GM12878 (cell line): ENCODE data around the gene ORAI1. TPM values are rescaled to one million over a fixed set of nuclear protein-coding genes. Genes with fewer than 3 reads are reported as not detected.

ENCODE experiments used
- BMI1 ChIP-seq: fragments of 450-650 bp; IDR thresholded peaks from 2 replicates; pipeline ENCODE4 v1.6.1; 2016; ENCODE audit warnings: mild to moderate bottlenecking, moderate library complexity, borderline replicate concordance
- CBFB ChIP-seq: IDR thresholded peaks from 2 replicates; pipeline ENCODE4 v1.6.1; 2016; ENCODE audit warnings: antibody characterized with exemption, low read depth
- CBX5 ChIP-seq: sonication (generic); IDR thresholded peaks from 2 replicates; pipeline ENCODE4 v1.6.1; 2016; ENCODE audit warnings: low read depth, moderate library complexity, mild to moderate bottlenecking, inconsistent platforms
- EGR1 ChIP-seq, 2 experiments: IDR thresholded peaks; 1 replicate in 1 of 2; 2 replicates in 1 of 2; pipeline ENCODE4 v1.6.1; 2011 to 2012; ENCODE audit warnings: low read depth in 2 of 2, low read length in 2 of 2, borderline replicate concordance in 1 of 2, mild to moderate bottlenecking in 1 of 2, moderate library complexity in 1 of 2
- ETV6 ChIP-seq, 2 experiments: fragments of 450-650 bp in 1 of 2; IDR thresholded peaks in 1 of 2; conservative IDR thresholded peaks in 1 of 2; 2 replicates each; pipeline ENCODE4 v1.6.1; 2014; ENCODE audit warnings: antibody characterized with exemption in 1 of 2, borderline replicate concordance in 1 of 2, low read depth in 1 of 2, mild to moderate bottlenecking in 1 of 2, moderate library complexity in 1 of 2
- KAT2A ChIP-seq: conservative IDR thresholded peaks from 2 replicates; pipeline ENCODE4 v1.6.1; 2011; ENCODE audit warnings: low read depth, low read length; ENCODE audit not compliant: control insufficient read depth
- KDM1A ChIP-seq: fragments of 200-600 bp; sonication (generic); IDR thresholded peaks from 2 replicates; pipeline ENCODE4 v1.6.1; 2016; ENCODE audit warnings: borderline replicate concordance
- KLF5 ChIP-seq: fragments of 450-650 bp; IDR thresholded peaks from 2 replicates; pipeline ENCODE4 v1.6.1; 2014; ENCODE audit warnings: mild to moderate bottlenecking; ENCODE audit not compliant: partially characterized antibody
- MTA2 ChIP-seq: fragments of 450-650 bp; IDR thresholded peaks from 2 replicates; pipeline ENCODE4 v1.6.1; 2016; ENCODE audit warnings: low read depth, mild to moderate bottlenecking, moderate library complexity
- MYC ChIP-seq: IDR thresholded peaks from 2 replicates; pipeline ENCODE4 v1.6.1; 2011; ENCODE audit warnings: mild to moderate bottlenecking, low read length, moderate library complexity, inconsistent platforms; ENCODE audit not compliant: insufficient read depth, insufficient replicate concordance, insufficient read length, severe bottlenecking
- NFYA ChIP-seq: IDR thresholded peaks from 2 replicates; pipeline ENCODE4 v1.6.1; 2011; ENCODE audit warnings: low read depth, mild to moderate bottlenecking, low read length, improper control_type of control experiment, borderline replicate concordance
- PAX5 ChIP-seq: IDR thresholded peaks from 2 replicates; pipeline ENCODE4 v1.6.1; 2011; ENCODE audit warnings: low read depth, low read length, borderline replicate concordance
- POU2F2 ChIP-seq: IDR thresholded peaks from 3 replicates; pipeline ENCODE4 v1.6.1; 2011; ENCODE audit warnings: low read depth, mild to moderate bottlenecking, low read length, borderline replicate concordance
- RBBP5 ChIP-seq: fragments of 200-600 bp; sonication (generic); conservative IDR thresholded peaks from 2 replicates; pipeline ENCODE4 v1.6.1; 2016
- SIX5 ChIP-seq: IDR thresholded peaks from 2 replicates; pipeline ENCODE4 v1.6.1; 2011; ENCODE audit warnings: mild to moderate bottlenecking, low read depth, low read length, moderate library complexity; ENCODE audit not compliant: severe bottlenecking
- SREBF1 ChIP-seq: IDR thresholded peaks from 2 replicates; pipeline ENCODE4 v1.6.1; 2012; ENCODE audit warnings: mild to moderate bottlenecking, low read length
- SREBF2 ChIP-seq: IDR thresholded peaks from 2 replicates; pipeline ENCODE4 v1.6.1; 2012; ENCODE audit warnings: mild to moderate bottlenecking, low read length
- STAT3 ChIP-seq: IDR thresholded peaks from 2 replicates; pipeline ENCODE4 v1.6.1; 2011; ENCODE audit warnings: low read depth, low read length, improper control_type of control experiment
- TCF3 ChIP-seq: IDR thresholded peaks from 2 replicates; pipeline ENCODE4 v1.6.1; 2012; ENCODE audit warnings: low read depth, mild to moderate bottlenecking, low read length, borderline replicate concordance; ENCODE audit not compliant: insufficient read depth
- YBX1 ChIP-seq: fragments of 450-650 bp; IDR thresholded peaks from 2 replicates; pipeline ENCODE4 v1.6.1; 2016; ENCODE audit warnings: antibody characterized with exemption
- ZNF207 ChIP-seq: fragments of 450-650 bp; IDR thresholded peaks from 2 replicates; pipeline ENCODE4 v1.6.1; 2014; ENCODE audit warnings: antibody characterized with exemption, mild to moderate bottlenecking, borderline replicate concordance
- ZNF274 ChIP-seq: IDR thresholded peaks from one replicate; pipeline ENCODE4 v1.8.0; 2011; ENCODE audit not compliant: insufficient read length, insufficient read depth
- polyA plus RNA-seq, 11 experiments: library from polyadenylated mRNA; depleted of rRNA in 4 of 11; unstranded in 6 of 11; stranded (reverse) in 5 of 11; fragments of >200 nt; fragmentation: Nextera tagmentation in 4 of 11; fragmentation: Illumina TruSeq in 1 of 11; extraction: Ambion mirVana in 4 of 11; extraction: Trizol in 1 of 11; gene quantifications; 1 replicate in 1 of 11; 2 replicates in 10 of 11; pipeline versions ENCODE4 v1.2.1 to v1.2.3, GENCODE V29; 2011 to 2016; ENCODE audit warnings: inconsistent platforms in 2 of 11, missing spikeins in 2 of 11, low read depth in 1 of 11
- total RNA-seq, 4 experiments: library from RNA; depleted of rRNA in 3 of 4; stranded (reverse); fragments of >200 nt in 3 of 4; fragmentation: Illumina TruSeq in 1 of 4; extraction: Trizol in 1 of 4; gene quantifications; 2 replicates each; pipeline versions ENCODE4 v1.2.1 to v1.2.3, GENCODE V29; 2013 to 2021
- TF ChIP-seq, protein P1 (sequence below): IDR thresholded peaks from 2 replicates; pipeline ENCODE4 v1.6.1; 2011; ENCODE audit warnings: borderline replicate concordance, low read depth, mild to moderate bottlenecking, moderate library complexity, mixed read lengths, low read length; ENCODE audit not compliant: insufficient read depth; ENCODE audit errors: extremely low read length
- TF ChIP-seq, protein P2 (sequence below): fragments of 450-650 bp; IDR thresholded peaks from 2 replicates; pipeline ENCODE4 v1.6.1; 2018; ENCODE audit warnings: borderline replicate concordance, mild to moderate bottlenecking; ENCODE audit not compliant: partially characterized antibody

Gene ORAI1
- total and polyA plus RNA-seq, 10 of the 15 experiments (the other 5 are each of a cell fraction or from before 2014, with no cell fraction given), result 5.5 to 33.1 (median 11.8) TPM

DNA sequence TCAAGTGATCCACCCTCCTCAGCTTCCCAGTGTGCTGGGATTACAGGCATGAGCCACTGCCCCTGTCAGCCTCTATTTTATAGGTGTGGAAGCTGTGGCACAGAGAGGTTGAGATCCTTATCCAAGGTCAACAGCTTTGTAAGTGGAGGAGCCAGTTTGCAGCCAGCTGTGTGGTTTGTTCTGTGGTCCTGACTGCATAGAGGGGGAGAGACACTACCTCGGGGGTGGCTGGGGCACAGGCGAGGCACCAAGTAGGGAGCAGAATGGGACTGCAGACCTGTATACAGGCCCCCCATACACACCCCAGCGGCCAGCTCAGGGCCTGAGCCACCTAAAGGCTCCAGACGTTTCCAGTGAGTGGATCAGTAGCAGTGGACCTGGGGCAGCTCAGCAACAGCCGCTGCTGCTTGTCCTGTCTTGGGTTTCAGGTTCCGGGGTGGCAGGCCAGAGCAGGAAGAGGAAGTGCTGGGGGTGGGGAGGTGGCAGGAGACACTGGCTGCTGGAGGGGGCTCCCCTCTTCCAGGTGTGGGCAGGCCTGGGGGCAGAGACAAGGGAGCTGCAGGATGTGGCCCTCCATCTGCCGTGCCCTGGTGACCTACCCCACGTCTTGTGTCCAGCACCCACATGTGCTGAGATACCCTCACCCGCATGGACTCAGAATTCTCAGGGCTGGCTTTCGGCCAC is 11.0 kb downstream of the ORAI1 start (continued):
- no peak for TF ChIP-seq SREBF2
- no peak for TF ChIP-seq BMI1
- no peak for TF ChIP-seq CBX5
- TF ChIP-seq MTA2, result no peak
- 0 out of 2 replicates have a peak, but pooled peaks have one; percentile 41 for TF ChIP-seq ZNF207
- TF ChIP-seq SIX5, result no peak
- TF ChIP-seq ZNF274, result no peak
- TF ChIP-seq ETV6 (conservative IDR thresholded peaks at IDR 0.05 in 1 of 2, IDR thresholded peaks at IDR 0.05 in 1 of 2; ENCODE audit: borderline replicate concordance in 1 of 2, low read depth in 1 of 2), result peak in 1 of 2 experiments; percentile 90; a peak in 2 of 4 replicates
- TF ChIP-seq TCF3, result 0 out of 2 replicates have a peak, but pooled peaks have one; percentile 32
- TF ChIP-seq PAX5, result no peak
- no peak for TF ChIP-seq KLF5
- no peak for TF ChIP-seq KDM1A
- TF ChIP-seq MYC, result no peak
- no peak for TF ChIP-seq RBBP5
- TF ChIP-seq SREBF1, result no peak
- no peak for TF ChIP-seq NFYA
- TF ChIP-seq STAT3, result no peak
- peak in 1 of 2 experiments; percentile 66; a peak in 2 of 3 replicates for TF ChIP-seq EGR1 (IDR thresholded peaks at IDR 0.05; ENCODE audit: borderline replicate concordance in 1 of 2, low read depth in 2 of 2, low read length in 2 of 2)
- TF ChIP-seq, protein P1, sequence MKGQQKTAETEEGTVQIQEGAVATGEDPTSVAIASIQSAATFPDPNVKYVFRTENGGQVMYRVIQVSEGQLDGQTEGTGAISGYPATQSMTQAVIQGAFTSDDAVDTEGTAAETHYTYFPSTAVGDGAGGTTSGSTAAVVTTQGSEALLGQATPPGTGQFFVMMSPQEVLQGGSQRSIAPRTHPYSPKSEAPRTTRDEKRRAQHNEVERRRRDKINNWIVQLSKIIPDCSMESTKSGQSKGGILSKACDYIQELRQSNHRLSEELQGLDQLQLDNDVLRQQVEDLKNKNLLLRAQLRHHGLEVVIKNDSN, result no peak
- TF ChIP-seq YBX1, result no peak
- TF ChIP-seq KAT2A, result no peak
- TF ChIP-seq CBFB, result no peak
- TF ChIP-seq, protein P2, sequence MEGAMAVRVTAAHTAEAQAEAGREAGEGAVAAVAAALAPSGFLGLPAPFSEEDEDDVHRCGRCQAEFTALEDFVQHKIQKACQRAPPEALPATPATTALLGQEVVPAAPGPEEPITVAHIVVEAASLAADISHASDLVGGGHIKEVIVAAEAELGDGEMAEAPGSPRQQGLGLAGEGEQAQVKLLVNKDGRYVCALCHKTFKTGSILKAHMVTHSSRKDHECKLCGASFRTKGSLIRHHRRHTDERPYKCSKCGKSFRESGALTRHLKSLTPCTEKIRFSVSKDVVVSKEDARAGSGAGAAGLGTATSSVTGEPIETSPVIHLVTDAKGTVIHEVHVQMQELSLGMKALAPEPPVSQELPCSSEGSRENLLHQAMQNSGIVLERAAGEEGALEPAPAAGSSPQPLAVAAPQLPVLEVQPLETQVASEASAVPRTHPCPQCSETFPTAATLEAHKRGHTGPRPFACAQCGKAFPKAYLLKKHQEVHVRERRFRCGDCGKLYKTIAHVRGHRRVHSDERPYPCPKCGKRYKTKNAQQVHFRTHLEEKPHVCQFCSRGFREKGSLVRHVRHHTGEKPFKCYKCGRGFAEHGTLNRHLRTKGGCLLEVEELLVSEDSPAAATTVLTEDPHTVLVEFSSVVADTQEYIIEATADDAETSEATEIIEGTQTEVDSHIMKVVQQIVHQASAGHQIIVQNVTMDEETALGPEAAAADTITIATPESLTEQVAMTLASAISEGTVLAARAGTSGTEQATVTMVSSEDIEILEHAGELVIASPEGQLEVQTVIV, result no peak
- peak; percentile 7; the same call in 1 of the 3 replicates for TF ChIP-seq POU2F2
